Effector memory CD8-positive, alpha-beta T cell (primary cell): ENCODE measurements around the gene GPC5.
"Not testable (repeated sequence)": the region's sequence is repeated elsewhere in the genome, so short reads cannot be mapped to it uniquely, and the experiment has no call there.

Experiments used
- ATAC-seq: fragments of 150-1000 bp; cut with Tn5 transposase; replicated peaks from 2 replicates; pipeline ENCODE4 v1.10.0; 2021; ENCODE audit warnings: mild to moderate bottlenecking, moderate library complexity
- DNase-seq, 3 experiments: peaks; one replicate each; pipeline ENCODE4 v3.0.0; 2021
- H3K27ac Mint-ChIP-seq, 2 donors: one replicate each; pipeline ENCODE4 v1.8.0; 2022; ENCODE audit warnings: mild to moderate bottlenecking in 2 of 2, mixed read lengths in 2 of 2, moderate library complexity in 2 of 2
- H3K27me3 Mint-ChIP-seq, 2 donors: one replicate each; pipeline ENCODE4 v1.8.0; 2022; ENCODE audit warnings: mixed read lengths in 2 of 2
- H3K36me3 Mint-ChIP-seq: one replicate; pipeline ENCODE4 v1.8.0; 2022; ENCODE audit warnings: mild to moderate bottlenecking, moderate library complexity, mixed read lengths; ENCODE audit not compliant: insufficient read depth
- H3K4me1 Mint-ChIP-seq, 2 donors: one replicate each; pipeline ENCODE4 v1.8.0; 2022; ENCODE audit warnings: low read depth in 2 of 2, mixed read lengths in 2 of 2
- H3K4me3 Mint-ChIP-seq, 2 donors: one replicate each; pipeline ENCODE4 v1.8.0; 2022; ENCODE audit warnings: mild to moderate bottlenecking in 2 of 2, mixed read lengths in 2 of 2, moderate library complexity in 2 of 2
- H3K9me3 Mint-ChIP-seq, 2 donors: one replicate each; pipeline ENCODE4 v1.8.0; 2022; ENCODE audit warnings: mixed read lengths in 2 of 2

GPC5 gene

GRCh38 chr13:92272177-92272576, 873.8 kb downstream of the GPC5 start:
- DNase-seq, result no peak
- H3K36me3 Mint-ChIP-seq, result no peaks in the 10 kb centered on the region
- no peak for ATAC-seq
- no peaks in the 10 kb centered on the region for H3K27me3 Mint-ChIP-seq
- no peak overlapping the region for H3K27ac Mint-ChIP-seq
- H3K9me3 Mint-ChIP-seq, result peaks cover 0 to 4% of the 10 kb centered on the region in 2 donors
- H3K4me1 Mint-ChIP-seq, result no peaks in the 10 kb centered on the region
- H3K4me3 Mint-ChIP-seq, result no peak overlapping the region

- H3K36me3 Mint-ChIP-seq, H3K27ac Mint-ChIP-seq, DNase-seq, H3K4me3 Mint-ChIP-seq, H3K27me3 Mint-ChIP-seq, ATAC-seq, H3K4me1 Mint-ChIP-seq: not testable (repeated sequence)
- H3K9me3 Mint-ChIP-seq, result peaks cover 5 to 11% of the 10 kb centered on the region in 2 donors
Measured at GRCh38 chr13:92280986-92281385, 882.6 kb downstream of the GPC5 start.

DNA sequence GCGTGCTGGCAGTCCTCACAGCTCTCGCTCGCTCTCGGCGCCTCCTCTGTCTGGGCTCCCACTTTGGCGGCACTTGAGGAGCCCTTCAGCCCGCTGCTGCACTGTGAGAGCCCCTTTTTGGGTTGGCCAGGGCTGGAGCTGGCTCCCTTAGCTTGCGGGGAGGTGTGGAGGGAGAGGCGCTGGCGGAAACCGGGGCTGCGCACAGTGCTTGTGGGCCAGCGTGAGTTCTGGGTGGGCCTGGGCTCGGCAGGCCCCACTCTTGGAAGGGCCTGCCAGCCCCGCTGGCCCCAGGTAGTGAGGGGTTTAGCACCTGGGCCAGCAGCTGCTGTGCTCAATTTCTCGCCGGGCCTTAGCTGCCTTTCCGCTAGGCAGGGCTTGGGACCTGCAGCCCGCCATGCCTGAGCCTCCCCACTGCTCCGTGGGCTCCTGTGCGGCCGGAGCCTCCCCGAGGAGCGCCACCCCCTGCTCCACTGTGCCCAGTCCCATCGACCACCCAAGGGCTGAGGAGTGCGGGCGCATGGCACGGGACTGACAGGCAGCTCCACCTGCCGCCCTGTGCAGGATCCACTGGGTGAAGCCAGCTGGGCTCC, 892.4 kb downstream of the GPC5 start:
- not testable (repeated sequence) for H3K4me1 Mint-ChIP-seq, H3K27me3 Mint-ChIP-seq
- H3K9me3 Mint-ChIP-seq, result peaks cover 11 to 15% of the 10 kb centered on the region in 2 donors

DNA sequence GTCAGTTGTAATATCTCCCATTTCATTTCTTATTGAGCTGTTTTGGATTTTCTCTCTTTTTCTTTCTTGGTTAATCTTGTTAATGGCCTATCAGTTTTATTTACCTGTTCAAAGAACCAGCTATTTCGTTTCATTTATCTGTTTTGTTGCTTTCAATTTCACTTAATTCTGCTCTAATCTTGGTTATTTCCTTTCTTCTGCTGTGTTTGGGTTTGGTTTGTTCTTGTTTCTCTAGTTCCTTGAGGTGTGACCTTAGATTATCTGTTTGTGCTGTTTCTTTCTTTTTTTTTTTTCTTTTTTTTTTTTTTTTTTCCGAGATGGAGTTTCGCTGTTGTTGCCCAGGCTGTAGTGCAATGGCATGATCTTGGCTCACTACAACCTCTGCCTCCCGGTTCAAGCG, 896.1 kb downstream of the GPC5 start:
- DNase-seq, H3K4me3 Mint-ChIP-seq, H3K4me1 Mint-ChIP-seq, ATAC-seq, H3K27me3 Mint-ChIP-seq, H3K36me3 Mint-ChIP-seq, H3K27ac Mint-ChIP-seq: not testable (repeated sequence)
- H3K9me3 Mint-ChIP-seq, result peaks cover 9 to 11% of the 10 kb centered on the region in 2 donors

More for the DNA sequence above, 892.4 kb downstream of the GPC5 start:
- not testable (repeated sequence) for H3K27ac Mint-ChIP-seq, H3K4me3 Mint-ChIP-seq, DNase-seq, H3K36me3 Mint-ChIP-seq, ATAC-seq

GRCh38 chr13:92296154-92296671, 897.8 kb downstream of the GPC5 start:
- not testable (repeated sequence) for H3K4me3 Mint-ChIP-seq, ATAC-seq, H3K4me1 Mint-ChIP-seq, H3K36me3 Mint-ChIP-seq, H3K27me3 Mint-ChIP-seq, DNase-seq, H3K27ac Mint-ChIP-seq
- H3K9me3 Mint-ChIP-seq, result peaks cover 9 to 14% of the 10 kb centered on the region in 2 donors

GRCh38 chr13:92297971-92298942, 899.8 kb downstream of the GPC5 start:
- ATAC-seq (no peak), DNase-seq (no peak)
- no peaks in the 10 kb centered on the region for H3K4me1 Mint-ChIP-seq
- no peak overlapping the region for H3K27ac Mint-ChIP-seq
- H3K36me3 Mint-ChIP-seq, result no peaks in the 10 kb centered on the region
- H3K4me3 Mint-ChIP-seq, result no peak overlapping the region
- no peaks in the 10 kb centered on the region for H3K27me3 Mint-ChIP-seq
- peaks cover 9 to 12% of the 10 kb centered on the region in 2 donors for H3K9me3 Mint-ChIP-seq

DNA sequence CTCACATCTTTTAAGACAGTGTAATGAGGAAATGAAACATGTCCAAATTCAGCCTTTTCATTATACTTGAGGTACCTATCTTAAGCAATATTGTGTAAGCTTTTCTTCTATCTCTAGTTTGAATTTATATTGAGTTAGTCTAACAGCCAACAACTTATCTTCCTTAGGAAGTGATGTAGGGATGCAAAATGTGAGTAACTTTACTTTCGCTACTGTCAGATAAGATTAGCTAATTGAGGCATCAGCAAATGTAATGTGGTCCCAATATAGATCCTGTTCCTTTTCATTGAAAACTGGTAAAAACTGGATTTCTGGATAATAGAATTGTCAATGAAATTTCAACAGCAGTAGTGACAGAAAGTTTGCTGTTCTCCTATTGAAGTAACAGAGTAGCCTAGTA, 902.2 kb downstream of the GPC5 start:
- DNase-seq, result no peak
- H3K27me3 Mint-ChIP-seq, result no peaks in the 10 kb centered on the region
- ATAC-seq, result no peak
- no peaks in the 10 kb centered on the region for H3K36me3 Mint-ChIP-seq
- no peak overlapping the region for H3K4me3 Mint-ChIP-seq
- H3K9me3 Mint-ChIP-seq, result peaks cover 4 to 7% of the 10 kb centered on the region in 2 donors
- no peaks in the 10 kb centered on the region for H3K4me1 Mint-ChIP-seq
- no peak overlapping the region for H3K27ac Mint-ChIP-seq

DNA sequence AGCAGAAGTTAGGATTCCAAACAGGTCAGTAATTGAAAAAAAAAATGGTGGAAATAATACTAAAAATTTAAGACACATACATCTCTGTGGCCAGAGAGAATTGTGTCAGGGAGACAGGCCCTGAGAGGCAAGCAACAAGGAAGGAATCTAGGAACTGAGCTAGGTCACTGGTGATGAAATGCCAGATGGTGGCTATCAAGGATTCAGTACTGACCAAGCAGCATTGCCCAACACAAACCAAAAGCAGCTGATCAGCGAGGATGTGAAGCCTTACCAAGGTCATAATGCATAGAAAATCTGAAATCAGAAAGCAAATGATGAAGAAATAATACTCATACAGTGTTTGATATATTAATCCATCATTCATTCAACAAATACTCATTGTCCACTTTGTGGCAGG, 905.0 kb downstream of the GPC5 start:
- DNase-seq (no peak), ATAC-seq (no peak)
- no peaks in the 10 kb centered on the region for H3K4me1 Mint-ChIP-seq
- H3K27ac Mint-ChIP-seq, result no peak overlapping the region
- H3K27me3 Mint-ChIP-seq, result no peaks in the 10 kb centered on the region
- H3K36me3 Mint-ChIP-seq, result no peaks in the 10 kb centered on the region
- H3K9me3 Mint-ChIP-seq, result peaks cover 7 to 9% of the 10 kb centered on the region in 2 donors
- no peak overlapping the region for H3K4me3 Mint-ChIP-seq

- peaks cover 7 to 11% of the 10 kb centered on the region in 2 donors for H3K9me3 Mint-ChIP-seq
- H3K36me3 Mint-ChIP-seq, result no peaks in the 10 kb centered on the region
- H3K4me3 Mint-ChIP-seq, result no peak overlapping the region
- no peak for ATAC-seq
- no peak for DNase-seq
- no peaks in the 10 kb centered on the region for H3K27me3 Mint-ChIP-seq
- no peak overlapping the region for H3K27ac Mint-ChIP-seq
- no peaks in the 10 kb centered on the region for H3K4me1 Mint-ChIP-seq
Measured at GRCh38 chr13:92307752-92308151, 909.3 kb downstream of the GPC5 start.

GRCh38 chr13:92312823-92313222, 914.4 kb downstream of the GPC5 start:
- Mint-ChIP-seq H3K36me3 (no peaks in the 10 kb centered on the region), H3K4me3 (no peak overlapping the region), H3K4me1 (no peaks in the 10 kb centered on the region), H3K27me3 (no peaks in the 10 kb centered on the region), H3K9me3 (peaks cover 8% of the 10 kb centered on the region in 2 donors), H3K27ac (no peak overlapping the region)
- DNase-seq (no peak), ATAC-seq (no peak)

- ATAC-seq (no peak), DNase-seq (no peak)
- H3K4me1 Mint-ChIP-seq, result no peaks in the 10 kb centered on the region
- H3K9me3 Mint-ChIP-seq, result peaks cover 8% of the 10 kb centered on the region in 2 donors
- H3K27me3 Mint-ChIP-seq, result no peaks in the 10 kb centered on the region
- no peak overlapping the region for H3K27ac Mint-ChIP-seq
- H3K36me3 Mint-ChIP-seq, result no peaks in the 10 kb centered on the region
- H3K4me3 Mint-ChIP-seq, result no peak overlapping the region
Measured at GRCh38 chr13:92313382-92313781, 915.0 kb downstream of the GPC5 start.

DNA sequence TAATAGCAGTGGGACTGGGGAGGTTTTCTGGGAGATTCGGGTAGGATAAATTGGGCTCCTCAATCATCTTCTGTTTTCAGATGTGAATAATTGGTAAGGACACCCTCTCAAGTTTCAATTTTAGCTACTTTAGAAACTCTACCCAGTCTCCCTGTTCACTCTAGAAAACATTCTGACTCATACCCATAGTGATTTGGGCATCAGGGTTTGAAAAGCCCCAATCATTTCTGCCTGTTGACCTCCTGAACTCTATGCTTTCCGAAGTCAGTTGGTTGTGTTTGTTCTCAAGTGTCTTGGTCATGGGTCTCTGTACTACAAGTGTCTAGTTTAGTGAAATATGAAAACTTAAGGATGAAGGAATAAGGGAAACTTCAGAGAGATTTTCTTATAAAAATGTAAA, 916.8 kb downstream of the GPC5 start:
- Mint-ChIP-seq H3K27me3 (no peaks in the 10 kb centered on the region), H3K9me3 (peaks cover 8 to 11% of the 10 kb centered on the region in 2 donors), H3K4me3 (no peak overlapping the region), H3K4me1 (no peaks in the 10 kb centered on the region), H3K36me3 (no peaks in the 10 kb centered on the region), H3K27ac (no peak overlapping the region)
- no peak for DNase-seq
- ATAC-seq, result no peak

GRCh38 chr13:92316030-92316429, 917.6 kb downstream of the GPC5 start:
- Mint-ChIP-seq H3K4me1 (no peaks in the 10 kb centered on the region), H3K27ac (no peak overlapping the region), H3K9me3 (peaks cover 8 to 9% of the 10 kb centered on the region in 2 donors), H3K4me3 (no peak overlapping the region), H3K27me3 (no peaks in the 10 kb centered on the region), H3K36me3 (no peaks in the 10 kb centered on the region)
- DNase-seq (no peak), ATAC-seq (no peak)

GRCh38 chr13:92317066-92317465, 918.6 kb downstream of the GPC5 start:
- no peak overlapping the region for H3K4me3 Mint-ChIP-seq
- H3K4me1 Mint-ChIP-seq, result no peaks in the 10 kb centered on the region
- H3K36me3 Mint-ChIP-seq, result no peaks in the 10 kb centered on the region

More at GRCh38 chr13:92317066-92317465, 918.6 kb downstream of the GPC5 start:
- no peak for ATAC-seq
- DNase-seq, result no peak
- Mint-ChIP-seq H3K9me3 (peaks cover 7 to 8% of the 10 kb centered on the region in 2 donors), H3K27ac (no peak overlapping the region), H3K27me3 (no peaks in the 10 kb centered on the region)
